Activated T-cell treated with anti-CD3 and anti-CD28 coated beads for 4 hours (primary cell): ENCODE measurements around the gene CGB8.

ENCODE experiments used
- DNase-seq: peaks from one replicate; pipeline ENCODE4 v3.0.0-alpha.2; 2020

CGB8 gene

GRCh38 chr19:49004133-49004532 lies 44.8 kb downstream of the CGB8 start:
- no peak for DNase-seq

DNA sequence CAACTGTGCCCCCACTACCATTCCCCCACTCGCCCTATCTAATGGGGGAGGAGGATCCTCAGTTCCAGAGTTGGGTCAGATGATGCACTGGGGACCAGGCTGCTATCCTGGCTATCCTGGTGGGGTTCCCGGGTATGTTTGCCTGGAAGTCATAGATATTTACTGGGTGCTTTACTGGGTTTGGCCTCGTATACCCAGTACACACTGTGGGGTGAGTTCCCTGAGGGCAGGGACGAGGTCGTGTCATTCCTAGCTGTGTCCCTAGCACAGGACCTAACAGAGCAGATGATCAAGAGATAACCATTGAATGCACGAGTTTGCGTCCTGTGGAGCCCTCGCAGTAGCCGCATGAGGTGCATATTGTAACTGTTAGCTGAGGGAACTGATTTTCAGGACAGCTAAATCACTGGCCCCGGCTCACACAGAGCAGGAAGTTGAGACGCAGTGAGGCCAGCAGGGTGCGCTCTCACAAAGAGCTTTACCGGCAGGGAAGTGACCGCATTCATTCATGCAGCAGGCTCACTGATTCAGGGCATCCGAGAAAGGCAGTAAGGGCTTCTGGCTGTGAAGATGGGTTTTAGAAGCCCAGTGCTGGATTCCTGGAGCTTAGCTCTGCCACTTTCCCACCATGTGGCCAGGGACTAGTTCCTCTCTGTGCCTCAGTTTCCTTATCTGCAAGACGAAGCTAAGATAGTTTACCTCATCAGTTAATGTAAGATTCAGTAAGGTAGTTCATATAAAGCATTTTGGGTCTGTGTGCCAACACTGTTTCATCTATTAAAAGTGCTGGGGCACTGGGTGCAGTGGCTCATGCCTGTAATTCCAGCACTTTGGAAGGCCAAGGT lies 49.2 kb downstream of the CGB8 start:
- peak; percentile 53 for DNase-seq

DNA sequence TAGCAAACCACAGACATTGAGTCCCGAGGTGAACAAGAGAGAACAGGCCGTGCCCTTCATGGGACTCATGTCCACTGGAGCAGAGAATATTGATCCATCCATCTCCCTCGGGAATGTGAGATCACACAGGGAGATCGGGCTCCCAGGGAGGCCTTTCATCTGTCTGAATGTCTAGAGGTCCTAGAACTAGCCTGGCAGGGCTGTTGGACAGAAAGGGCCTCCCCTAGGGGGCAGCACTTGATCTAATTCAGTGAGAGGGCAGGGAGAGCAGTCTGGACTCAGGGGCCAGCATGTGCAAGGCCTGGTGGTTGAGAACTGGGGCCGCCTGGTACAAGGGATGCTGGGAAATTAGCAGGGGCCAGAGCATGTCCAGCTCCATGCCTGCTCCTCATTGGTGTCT lies 50.9 kb downstream of the CGB8 start:
- peak; percentile 31 for DNase-seq
